ENCODE results near the gene PLEKHM2.

PLEKHM2 gene

DNA sequence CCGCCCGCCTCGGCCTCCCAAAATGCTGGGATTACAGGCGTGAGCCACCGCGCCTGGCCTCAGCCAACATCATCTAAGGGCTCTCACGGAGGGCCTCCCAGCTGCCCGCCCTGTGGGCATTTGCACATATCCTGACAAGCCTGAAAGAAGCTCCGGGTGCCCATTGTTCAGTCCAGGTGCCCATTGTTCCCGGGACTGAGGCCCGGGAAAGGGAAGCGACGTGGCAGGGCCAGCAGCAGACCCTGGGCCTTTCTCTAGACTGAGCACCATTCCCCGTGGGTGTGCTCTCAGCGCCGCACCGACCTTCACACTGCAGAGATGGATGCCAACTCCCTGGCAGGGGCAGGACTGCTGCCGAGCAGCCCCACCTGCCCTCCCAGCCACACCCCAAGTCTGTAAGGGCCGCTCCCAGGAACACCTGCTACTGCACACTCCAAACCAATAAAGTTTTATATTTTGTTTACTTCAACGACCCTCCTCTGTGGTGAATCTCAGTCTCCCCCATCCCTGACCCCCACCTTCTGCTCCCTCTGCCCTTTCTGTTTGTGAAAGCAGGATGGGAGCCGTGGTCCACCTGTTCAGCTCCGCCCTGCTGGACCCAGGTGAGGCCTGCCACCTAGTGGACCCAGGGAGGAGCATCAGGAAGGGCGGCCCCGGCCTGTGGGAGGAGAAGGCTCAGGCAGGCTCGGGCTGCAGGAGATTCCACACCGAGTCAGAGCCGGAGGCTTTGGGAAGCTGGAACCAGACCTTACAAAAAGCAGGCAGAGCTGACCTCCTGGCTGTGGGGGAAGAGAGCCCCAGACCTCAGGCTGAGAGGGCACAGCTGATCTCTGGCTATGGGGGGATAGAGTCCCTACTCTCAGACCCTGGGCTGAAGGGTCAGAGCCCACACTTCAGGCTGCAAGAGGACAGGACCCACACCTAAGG, 57.1 kb downstream of the PLEKHM2 start:
- peak; percentile 79 for DNase-seq

DNA sequence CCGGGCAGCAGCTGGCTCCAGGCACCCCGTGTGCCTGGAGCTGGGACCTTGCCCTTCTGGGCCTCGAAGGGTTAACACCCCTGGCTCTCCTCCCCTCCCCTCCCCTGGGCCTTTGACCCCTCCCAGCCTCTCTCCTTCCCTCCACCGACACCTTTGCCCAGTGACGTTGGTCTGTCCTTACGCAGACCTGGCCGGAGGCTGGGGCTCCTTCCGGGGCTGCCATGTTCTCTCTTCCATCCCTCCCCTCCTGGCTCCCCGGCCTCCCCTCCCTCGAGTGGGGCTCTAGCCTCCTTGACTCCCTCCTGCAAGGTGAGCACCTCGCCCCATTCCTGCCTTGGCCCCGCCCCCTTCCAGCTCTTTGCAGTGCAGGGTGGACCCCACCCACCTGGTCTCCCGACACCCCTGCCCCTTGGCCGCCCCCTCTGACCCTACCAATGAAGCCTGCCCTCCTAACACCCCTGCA, 58.2 kb downstream of the PLEKHM2 start, which contains the start of gene TMEM82:
Gene TMEM82 (plus strand): TSS at position 161 of the 463 bp plus-strand sequence. CDS start 61 bp downstream, at position 222.
- DNase-seq = no peak

DNA sequence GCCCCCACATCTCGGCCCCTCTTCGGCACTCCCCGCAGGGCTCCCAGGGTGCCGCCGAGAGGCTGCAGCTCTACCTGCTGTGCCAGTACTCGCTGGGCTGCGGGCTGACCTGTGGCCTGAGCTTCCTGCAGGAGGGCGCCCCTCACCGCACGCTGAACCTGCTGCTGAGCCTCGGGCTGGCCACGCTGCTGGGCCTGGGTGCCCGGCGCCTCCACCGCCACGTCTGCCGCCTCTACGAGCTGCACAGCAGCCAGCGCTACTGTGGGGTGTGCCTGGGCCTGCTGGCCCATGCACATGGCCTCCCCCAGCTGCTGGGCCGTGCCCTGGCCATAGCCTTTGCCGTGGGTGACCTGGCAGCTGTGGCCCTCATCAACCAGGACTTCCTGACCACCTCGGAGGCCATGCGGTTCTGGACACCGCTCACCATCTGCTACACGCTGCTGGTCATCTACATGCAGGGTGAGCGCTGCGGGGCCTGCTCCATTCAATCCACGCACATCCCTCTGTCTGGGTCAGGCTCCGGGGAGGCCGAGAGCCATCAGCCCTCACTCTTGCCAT, 60.1 kb downstream of the PLEKHM2 start:
- DNase-seq = no peak

DNA sequence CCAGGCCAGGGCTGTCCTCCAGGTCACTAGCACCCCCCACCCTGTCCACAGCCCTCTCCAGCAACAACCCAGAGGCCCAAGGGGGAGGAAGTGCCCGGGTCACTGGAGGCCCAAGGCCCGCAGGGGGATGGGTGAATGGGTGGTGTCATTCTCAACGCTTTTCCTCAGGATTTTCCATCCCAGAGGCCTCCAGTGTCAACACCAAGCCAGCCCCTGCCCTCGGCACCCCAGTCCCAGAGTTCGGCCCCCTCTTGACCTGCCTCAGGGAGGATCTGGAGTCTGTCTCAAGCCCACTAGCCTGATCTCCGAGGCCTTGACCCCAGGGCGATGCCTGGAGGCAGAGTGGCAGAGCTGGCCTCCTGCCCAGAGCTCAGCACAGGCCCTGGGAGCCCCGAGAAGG, 63.3 kb downstream of the PLEKHM2 start:
- DNase-seq = no peak

DNA sequence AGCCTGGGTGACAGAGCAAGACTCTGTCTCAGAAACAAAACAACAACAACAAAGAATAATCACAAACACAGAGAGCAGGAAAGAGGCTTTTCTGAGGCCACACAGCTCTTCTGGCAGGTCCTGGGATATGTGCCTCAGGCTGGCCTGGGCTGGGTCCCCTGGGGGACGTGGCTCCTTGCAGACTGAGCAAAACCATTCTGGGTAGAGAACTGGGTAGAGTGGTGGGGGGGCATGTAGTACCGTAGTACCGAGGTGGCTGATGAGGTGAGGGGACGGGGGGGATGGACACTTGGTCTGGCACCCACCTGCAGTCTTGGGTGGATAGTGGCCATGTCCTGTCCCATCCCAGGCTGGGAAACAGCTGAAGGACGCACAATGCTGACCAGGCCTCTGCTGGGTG, 64.1 kb downstream of the PLEKHM2 start:
- DNase-seq = no peak

DNA sequence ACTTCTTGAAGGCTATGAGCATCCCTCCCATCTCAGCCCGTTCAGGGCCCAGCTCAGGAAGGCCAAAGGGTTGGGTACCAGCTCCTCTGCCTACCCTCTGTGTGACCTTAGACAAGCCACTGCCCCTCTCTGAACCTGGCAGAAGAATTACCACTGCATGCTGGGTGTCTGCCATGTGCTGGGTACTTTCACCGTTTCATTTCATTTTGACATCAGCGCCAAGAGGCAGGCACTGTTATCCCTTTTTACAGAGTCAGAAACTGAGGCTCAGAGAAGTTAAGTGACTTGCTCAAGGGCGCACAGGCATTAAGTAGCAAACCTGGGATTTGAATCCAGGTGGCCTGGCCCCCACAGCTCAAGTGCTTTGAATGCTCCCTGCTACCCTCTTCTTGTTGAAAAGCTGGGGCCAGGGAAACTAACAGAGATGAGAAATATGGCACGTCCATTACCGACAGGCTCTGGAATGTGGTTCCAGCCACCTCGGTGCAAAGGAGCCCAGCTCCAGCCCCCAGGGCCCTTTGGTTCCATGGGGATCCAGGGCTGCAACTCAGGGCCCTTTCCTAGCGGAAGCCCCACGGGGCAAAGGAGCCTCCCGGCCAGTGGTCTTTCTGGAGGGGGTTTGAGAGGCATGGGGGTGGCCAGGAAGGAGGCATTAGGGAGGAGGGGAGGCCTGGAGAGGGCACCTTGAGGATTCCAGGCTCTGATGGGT, 64.7 kb downstream of the PLEKHM2 start:
- DNase-seq = no peak

DNA sequence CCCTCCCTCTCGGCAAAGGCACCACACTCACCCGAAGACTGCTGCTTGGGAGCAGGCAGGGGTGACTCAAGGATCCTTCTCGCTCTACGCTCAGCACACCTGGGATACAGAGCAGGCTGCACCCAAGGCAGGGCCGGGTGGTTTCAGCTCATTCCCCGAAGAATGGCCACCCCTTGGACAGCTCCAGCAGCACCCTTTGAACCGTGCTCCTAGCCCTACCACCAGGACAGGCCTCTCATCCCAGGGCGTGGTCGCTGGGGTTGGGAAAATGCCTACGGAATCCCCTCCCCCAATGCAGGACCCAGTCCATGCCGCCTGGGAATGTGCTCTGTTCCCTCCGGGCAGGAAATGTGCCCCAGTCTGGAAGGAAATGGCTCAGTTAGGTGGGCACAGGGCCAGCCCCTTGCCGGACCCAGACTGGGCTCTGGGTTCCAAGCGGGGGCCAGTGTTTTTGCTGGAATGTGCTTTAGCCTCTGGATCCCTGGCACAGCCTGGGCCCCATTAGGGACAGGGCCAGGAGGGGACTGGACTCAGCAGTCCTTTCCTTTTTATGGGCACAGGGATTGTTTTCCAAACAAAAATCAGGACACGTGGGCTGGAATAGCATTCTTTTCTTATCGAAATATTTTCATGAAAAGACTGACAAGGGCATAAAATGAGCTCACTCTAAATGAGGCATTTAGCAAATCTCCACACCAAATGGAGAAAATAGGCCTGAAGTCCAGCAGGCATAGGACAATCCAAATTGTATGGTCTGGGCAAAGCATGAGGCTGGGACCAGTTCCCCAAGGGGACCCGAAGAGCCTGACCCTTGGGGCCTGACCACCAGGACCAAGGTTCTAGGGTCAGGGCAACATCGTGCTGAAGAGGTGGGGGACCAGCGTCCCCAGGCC, 65.5 kb downstream of the PLEKHM2 start:
- DNase-seq = no peak

DNA sequence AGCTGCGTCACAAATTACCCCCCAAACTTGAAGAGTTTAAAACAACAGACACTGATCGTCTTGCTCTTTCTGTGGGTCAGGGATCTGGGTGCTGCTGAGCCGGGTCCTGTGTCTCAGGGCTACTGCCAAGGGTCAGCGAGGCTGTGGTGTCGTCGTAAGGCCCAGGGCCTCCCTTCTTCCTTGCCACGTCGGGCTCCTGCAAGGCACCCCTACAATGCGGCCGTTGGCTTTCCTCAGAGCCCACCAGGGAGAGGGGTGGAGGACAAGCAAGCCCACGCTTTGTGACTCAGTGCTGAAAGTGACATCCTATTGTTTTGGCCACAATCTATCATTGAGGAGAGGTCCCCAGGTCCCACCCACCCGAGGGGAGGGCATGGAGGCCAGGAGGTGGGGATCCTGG, 66.8 kb downstream of the PLEKHM2 start:
- no peak for DNase-seq

DNA sequence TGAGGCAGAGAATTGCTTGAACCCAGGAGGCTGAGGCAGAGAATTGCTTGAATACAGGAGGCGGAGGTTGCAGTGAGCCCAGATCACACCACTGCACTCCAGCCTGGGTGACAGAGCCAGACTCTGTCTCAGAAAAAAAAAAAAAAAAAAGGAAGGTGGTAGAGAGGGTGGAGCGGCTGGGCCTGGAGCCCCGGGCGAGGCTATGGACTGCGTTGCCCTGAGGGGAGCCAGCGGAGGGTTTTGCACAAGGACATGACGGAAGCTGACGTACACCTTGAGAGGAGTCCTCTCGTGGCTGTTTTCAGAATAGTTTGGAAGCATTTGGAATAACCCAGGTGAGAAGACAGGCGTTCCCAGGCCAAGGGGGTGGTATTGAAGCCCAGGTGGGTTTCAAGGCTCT, 67.6 kb downstream of the PLEKHM2 start:
- no peak for DNase-seq

DNA sequence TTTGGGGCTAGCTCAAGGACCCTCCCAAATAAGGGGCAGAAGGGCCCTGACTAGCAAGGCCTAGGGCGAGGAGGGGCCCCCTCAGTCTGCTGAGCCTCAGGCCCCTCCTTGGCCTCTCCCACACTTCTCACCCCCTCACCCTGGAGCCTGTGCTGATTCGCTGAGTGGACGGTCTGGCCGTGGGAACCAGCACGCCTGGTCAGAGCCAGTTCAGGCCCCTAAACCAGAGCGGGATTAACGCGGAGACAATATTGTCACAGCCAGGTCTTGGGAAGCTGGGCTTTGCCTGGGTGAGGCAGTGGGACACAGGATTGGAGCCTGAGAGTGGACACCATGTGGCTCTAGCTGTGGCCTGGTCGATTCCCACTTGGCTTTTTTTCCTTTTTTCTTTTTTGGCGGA, 69.7 kb downstream of the PLEKHM2 start:
- DNase-seq = no peak

DNA sequence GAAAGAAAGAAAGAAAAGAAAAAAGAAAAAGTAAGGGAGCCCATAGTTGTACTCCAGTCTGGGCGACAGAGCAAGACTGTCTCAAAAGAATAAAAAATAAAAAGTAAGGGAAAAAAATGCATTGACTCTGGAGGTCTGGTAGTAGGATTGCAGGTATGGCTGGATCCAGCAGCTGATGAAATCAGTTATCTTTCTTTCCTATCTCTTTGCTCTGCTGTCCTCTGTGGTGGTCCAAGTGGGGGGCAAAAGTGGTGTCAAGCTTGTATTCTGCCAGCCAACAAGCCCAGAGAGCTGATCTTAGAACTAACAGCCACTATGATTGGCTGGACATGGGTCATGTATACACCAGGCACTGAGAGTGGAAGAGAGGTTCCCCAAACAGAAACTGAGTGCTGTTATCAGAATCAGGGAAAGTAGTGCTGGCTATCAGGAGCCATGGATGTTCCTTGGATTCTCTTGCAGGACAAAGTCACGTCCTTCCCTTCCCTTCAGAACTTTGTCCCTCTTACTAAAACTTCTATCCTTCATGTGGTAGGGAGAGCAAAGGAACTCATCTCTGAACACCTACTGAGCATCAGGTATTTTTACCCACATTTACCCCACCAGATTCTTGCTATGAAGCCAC, 71.0 kb downstream of the PLEKHM2 start:
- no peak for DNase-seq

DNA sequence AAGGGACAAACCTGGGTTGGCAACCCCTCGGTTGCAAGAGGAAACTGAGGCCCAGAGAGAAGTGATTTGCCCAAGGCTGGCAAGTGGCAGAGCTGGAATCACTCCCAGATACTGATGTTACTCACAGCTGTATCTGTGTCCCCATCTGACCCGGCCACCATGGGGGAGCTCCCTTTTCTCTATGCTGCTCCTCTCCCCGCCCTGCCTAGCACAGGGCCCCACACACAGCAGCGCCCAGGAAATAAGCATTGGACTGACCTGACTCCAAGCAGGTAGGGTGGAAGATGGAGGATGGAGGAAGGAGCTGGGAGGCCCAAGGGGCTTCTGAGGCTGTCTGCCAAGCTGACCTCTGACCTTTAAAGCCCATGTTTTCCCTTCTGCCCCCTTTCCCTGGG, 71.5 kb downstream of the PLEKHM2 start:
- DNase-seq = no peak

DNA sequence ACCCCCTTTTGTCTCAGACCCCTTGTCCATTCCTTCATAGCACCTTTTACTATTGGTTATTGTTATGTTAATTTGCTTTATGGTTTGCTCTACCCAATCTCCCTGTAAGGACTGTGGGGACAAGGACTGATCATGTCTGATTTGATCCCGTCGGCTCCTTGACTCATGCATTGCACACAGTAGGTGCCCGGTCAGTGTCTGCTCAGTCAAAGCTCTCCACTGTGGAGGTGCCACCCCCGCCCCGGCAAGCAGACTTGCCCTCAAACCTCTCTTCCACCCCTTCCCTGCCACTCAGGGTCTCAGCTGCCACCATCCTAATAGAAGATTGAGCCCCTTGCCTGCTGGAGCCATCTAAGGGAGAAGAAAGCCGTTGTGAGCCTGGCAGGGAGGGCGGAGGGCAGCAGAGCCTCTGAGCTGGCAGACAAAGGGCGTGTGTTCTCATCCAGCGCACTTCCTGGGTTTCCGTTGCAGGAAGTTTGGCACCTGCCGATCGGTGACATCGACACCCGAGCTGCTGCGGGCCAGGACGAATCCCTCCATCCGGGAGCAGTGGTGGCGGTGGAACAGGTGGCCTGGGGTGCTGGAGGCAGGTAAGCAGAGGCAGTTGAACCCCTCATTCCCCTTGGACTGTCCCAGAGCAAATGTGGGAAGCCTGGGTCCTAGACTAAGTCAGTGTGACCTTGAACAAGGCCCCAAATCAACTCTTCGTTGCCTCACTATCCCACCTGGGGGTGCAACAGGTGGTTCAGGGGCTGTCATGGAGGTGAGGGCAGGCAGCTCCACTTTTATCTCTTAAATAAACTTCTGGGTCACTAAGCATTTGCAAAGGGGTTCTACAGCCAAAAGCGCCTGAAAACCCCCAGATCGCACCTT, 72.3 kb downstream of the PLEKHM2 start:
- no peak for DNase-seq

DNA sequence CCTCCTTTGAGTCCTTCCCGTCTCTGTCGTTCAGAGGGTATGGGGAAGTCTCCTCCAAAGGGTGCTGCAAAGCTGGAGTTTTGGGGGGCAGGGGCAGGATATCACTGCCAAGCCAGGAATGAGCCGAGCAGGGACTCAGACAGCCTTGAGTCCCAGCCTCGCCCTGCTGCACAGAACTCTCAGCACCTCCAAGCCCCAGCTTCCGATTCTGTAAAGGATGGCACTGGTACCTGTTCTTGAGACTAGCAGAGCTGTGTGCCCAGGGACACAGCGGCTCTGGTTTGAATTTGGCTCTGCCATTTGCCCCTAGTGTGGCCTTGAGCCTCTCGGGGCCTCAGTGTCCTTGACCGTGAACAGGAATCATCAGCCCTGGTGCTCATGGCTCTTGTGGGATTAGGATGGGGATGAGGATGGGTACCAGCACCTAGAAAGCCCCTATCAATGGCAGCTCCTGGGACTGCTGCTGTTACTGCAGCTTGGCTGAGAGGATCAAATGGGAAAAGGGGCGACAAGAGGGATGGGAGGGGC, 73.0 kb downstream of the PLEKHM2 start:
- DNase-seq = no peak

DNA sequence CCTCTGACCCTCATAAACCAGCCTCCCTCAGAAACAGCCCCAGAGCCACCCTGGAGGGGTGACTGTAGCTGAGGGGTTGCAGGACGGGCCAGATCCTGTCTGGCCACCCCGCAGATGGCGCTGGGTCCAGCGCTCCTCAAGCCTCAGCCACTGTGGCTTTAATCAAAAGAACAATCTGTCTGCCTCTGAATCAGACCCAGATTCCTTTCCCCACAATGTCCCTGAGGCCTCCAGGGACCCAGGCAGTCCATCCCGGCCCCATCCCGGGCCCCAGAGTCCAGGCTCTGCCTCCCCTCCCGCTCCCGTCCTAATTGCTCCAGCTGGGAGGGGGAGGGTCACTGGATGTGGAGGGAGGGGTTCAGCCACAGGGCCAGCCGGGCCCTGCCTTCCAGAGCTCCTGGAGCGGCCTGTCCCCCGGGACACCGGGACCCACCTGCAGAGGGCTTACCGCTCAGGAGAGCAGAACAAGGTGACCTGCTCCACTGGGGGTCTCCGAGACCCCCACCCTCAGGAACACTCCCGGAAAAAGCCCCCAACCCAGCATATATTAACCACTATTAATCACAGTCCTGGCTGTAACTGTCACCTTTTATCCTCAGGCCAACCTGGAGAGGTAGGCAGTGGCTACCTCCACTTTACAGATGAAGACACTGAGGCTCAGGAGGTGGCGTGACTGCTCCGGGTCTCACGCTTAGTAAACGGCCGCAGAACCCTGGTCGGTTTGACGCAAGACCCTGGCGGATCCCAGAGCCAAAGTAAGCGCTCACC, 73.6 kb downstream of the PLEKHM2 start:
- DNase-seq = no peak

DNA sequence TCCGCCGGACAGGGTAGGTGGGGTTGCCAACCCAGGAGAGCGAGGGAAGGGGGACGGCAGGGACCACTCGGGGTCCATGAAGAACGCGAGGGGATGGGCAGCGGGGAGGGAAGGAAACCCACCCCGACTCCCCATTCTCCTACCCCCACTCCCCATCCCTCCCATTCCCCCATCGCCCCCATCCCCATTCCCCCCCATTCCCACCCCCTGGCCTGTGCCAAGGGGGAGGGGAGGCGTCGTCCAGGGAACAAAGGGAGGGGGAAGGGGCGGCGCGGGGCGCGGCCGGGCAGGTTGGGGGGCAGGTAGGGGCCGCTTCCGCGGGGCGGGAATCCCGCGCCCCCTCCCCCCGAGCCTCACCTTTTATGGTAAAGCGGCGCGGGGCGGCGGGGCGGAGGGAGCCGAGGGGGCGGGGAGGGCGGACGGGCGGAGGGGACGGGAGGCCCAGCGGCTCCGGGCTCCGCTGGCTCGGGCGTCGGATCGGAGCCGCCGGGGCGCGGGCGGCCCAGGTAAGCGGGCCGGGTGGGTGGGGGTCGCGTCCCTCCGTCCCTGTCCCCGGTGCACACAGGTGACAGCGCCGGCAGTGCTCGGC, 74.3 kb downstream of the PLEKHM2 start, which contains the start of gene FBLIM1:
Gene FBLIM1 (plus strand): TSS at position 453 of the 589 bp plus-strand sequence. CDS start 6,189 bp downstream, outside the sequence.
- no peak for DNase-seq

DNA sequence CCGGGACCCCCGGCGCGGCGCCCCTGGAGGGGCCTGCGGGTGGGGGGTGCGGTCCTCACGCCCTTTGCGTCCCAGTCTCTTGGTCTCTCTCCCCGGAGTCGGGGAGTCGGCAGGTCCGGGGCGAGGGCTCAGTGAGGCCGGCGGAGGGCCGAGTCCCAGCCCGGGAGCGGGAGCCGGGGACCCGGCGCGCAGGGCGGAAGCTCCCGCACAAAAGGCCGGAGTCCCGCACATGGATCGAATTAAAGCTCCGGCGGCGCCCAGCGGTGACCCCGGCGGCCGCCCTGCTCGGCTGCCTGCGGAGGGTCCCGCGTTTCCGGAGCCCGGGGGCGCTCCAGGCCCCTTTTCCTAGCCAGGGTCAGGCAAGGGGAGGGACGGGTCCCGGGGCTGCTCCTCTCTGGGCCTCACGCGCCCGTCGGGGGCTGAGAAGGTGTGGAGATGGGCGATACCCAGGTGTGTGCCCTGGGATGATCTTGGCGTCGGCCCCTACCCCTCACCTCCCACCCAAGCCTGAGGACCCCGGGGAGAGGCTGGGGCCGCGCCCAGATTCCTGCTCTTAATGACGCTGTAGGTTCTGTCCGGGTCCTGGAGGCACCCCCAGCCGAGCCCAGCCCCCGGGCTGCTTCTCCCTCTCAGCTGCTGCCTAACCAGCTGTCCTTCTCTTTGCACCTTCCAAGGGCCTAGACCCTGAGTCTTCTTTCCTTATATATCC, 75.0 kb downstream of the PLEKHM2 start:
- peak; percentile 20 for DNase-seq

DNA sequence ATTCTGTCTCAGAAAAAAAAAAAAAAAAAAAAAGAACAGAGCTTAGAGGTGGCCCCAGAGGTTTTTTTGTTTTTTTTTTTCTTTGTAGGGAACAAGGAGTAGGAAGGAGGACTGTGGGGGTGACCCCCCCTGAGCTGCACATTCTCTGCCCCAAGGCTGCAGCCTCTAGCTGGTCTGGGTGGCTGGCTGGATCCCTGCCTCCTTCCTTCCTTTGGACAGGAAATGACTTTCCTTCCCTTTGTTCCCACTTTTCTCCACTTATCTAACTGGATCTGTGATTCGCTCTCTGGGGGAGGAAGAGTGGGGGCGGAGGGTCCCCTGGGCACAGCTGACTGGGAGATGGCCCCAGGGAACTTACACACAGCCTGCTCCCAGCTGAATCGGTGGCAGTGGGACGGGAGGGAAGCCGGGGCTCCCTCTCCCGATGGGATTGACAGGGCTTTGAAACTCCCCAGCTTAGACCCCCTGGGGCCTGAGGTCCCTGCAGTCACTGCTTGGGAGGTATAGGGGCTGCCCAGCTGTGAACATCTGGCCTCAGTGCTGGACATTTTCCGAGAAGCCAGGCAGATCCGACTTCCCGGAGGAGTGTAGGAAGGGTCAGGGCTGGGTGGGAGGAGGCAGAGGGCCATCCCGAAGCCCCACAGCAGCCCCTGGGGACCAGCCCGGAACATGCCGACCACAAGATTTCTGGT, 76.5 kb downstream of the PLEKHM2 start:
- no peak for DNase-seq

All from stimulated activated CD4-positive, alpha-beta T cell treated with anti-CD3 and anti-CD28 coated beads, Interleukin-15, amount 100 ng/mL, for 24 hours (primary cell).